Measurements from ENCODE around the gene PLCD4.

PLCD4 gene

DNA sequence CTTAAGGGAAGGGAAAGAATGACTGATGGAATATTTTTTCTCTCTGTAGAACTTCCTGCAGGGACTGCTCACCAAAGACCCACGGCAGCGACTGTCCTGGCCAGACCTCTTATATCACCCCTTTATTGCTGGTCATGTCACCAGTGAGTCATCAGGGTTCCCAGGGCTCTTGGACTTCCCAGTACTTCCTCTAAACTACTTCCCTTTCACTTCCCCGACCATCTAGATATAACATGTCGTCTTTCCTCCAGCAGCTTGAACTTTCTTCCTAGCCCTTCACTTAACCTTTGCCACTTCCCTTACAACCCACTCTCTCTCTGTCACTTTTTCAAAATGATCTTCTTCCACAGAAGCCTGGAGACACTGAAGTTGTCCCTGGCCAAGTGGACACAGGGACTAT is 71.4 kb downstream of the PLCD4 start:
- no peak overlapping the region for H3K27ac ChIP-seq (ENCODE audit: low read length)
- no peak for ATAC-seq (ENCODE audit: insufficient read depth, low read depth)
- no peak overlapping the region for H3K4me2 ChIP-seq (ENCODE audit: insufficient read depth, low read length)
- H3K36me3 ChIP-seq (ENCODE audit: insufficient read depth, low read length), result no peaks in the 10 kb centered on the region
- H3K9ac ChIP-seq (ENCODE audit: low read depth, low read length), result no peak overlapping the region
- no peak overlapping the region for H3K4me3 ChIP-seq (ENCODE audit: low read depth in 1 of 2, low read length in 2 of 2)
- no peak overlapping the region for H2AFZ ChIP-seq (ENCODE audit: low read depth, low read length)
- no peaks in the 10 kb centered on the region for H3K9me3 ChIP-seq (ENCODE audit: insufficient read depth, low read length, severe bottlenecking)
- no peaks in the 10 kb centered on the region for H3K27me3 ChIP-seq (ENCODE audit: insufficient read depth, low read length, poor library complexity)
- DNase-seq, result no peak
- TF ChIP-seq, protein P1, sequence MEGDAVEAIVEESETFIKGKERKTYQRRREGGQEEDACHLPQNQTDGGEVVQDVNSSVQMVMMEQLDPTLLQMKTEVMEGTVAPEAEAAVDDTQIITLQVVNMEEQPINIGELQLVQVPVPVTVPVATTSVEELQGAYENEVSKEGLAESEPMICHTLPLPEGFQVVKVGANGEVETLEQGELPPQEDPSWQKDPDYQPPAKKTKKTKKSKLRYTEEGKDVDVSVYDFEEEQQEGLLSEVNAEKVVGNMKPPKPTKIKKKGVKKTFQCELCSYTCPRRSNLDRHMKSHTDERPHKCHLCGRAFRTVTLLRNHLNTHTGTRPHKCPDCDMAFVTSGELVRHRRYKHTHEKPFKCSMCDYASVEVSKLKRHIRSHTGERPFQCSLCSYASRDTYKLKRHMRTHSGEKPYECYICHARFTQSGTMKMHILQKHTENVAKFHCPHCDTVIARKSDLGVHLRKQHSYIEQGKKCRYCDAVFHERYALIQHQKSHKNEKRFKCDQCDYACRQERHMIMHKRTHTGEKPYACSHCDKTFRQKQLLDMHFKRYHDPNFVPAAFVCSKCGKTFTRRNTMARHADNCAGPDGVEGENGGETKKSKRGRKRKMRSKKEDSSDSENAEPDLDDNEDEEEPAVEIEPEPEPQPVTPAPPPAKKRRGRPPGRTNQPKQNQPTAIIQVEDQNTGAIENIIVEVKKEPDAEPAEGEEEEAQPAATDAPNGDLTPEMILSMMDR (IDR thresholded peaks at IDR 0.05; ENCODE audit: borderline replicate concordance, extremely low read depth, low read length, poor library complexity, severe bottlenecking), result no peak
- TF ChIP-seq EZH2 (IDR thresholded peaks at IDR 0.05; ENCODE audit: borderline replicate concordance, low read depth, low read length, severe bottlenecking), result no peak
- no peaks in the 10 kb centered on the region for H3K79me2 ChIP-seq (ENCODE audit: insufficient read depth, low read length)
- no peaks in the 10 kb centered on the region for H4K20me1 ChIP-seq (ENCODE audit: insufficient read depth, low read length)
- no peaks in the 10 kb centered on the region for H3K4me1 ChIP-seq (ENCODE audit: insufficient read depth, low read length)

DNA sequence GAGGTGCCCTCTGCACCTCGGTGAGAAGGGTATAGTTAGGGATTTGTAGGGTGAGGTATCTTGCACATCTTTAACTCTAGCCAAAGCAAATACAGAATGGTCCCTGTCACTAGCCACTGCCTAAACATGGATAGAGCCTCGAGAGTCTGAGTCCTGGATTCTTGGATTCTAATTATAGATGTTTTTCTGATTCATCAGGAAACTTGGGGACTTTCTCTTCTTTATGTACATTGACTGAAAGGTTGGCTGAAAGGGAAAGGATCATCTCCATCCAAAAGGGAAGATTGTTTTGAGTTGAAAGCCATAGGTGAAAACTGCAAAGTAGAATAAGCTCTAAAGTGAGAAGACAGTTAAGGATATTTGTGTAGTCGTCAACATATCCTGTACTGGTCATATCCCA is 72.4 kb downstream of the PLCD4 start:
- Histone ChIP-seq H3K36me3 (ENCODE audit: insufficient read depth, low read length) (no peaks in the 10 kb centered on the region), H3K27me3 (ENCODE audit: insufficient read depth, low read length, poor library complexity) (no peaks in the 10 kb centered on the region), H3K4me3 (ENCODE audit: low read depth in 1 of 2, low read length in 2 of 2) (no peak overlapping the region), H3K9me3 (ENCODE audit: insufficient read depth, low read length, severe bottlenecking) (no peaks in the 10 kb centered on the region), H2AFZ (ENCODE audit: low read depth, low read length) (no peak overlapping the region), H3K27ac (ENCODE audit: low read length) (no peak overlapping the region), H3K4me1 (ENCODE audit: insufficient read depth, low read length) (no peaks in the 10 kb centered on the region), H3K9ac (ENCODE audit: low read depth, low read length) (no peak overlapping the region), H4K20me1 (ENCODE audit: insufficient read depth, low read length) (no peaks in the 10 kb centered on the region), H3K79me2 (ENCODE audit: insufficient read depth, low read length) (no peaks in the 10 kb centered on the region), H3K4me2 (ENCODE audit: insufficient read depth, low read length) (no peak overlapping the region)
- no peak for DNase-seq
- TF ChIP-seq, protein P1 (IDR thresholded peaks at IDR 0.05; ENCODE audit: borderline replicate concordance, extremely low read depth, low read length, poor library complexity, severe bottlenecking), result no peak
- no peak for TF ChIP-seq EZH2 (IDR thresholded peaks at IDR 0.05; ENCODE audit: borderline replicate concordance, low read depth, low read length, severe bottlenecking)
- ATAC-seq (ENCODE audit: insufficient read depth, low read depth), result no peak
